Measurements from ENCODE around the gene SLC8A2.

SLC8A2 gene

GRCh38 chr19:47467914-47468313 is 3.8 kb downstream of the SLC8A2 start:
- no peak overlapping the region for H2AFZ ChIP-seq
- TF ChIP-seq CTCF (IDR thresholded peaks at IDR 0.05) = no peak
- H3K9me3 ChIP-seq (ENCODE audit: control insufficient read depth, low read length) = no peaks in the 10 kb centered on the region
- H3K4me3 ChIP-seq (ENCODE audit: low read depth, low read length) = no peak overlapping the region
- H3K79me2 ChIP-seq = no peaks in the 10 kb centered on the region
- H3K9ac ChIP-seq = no peak overlapping the region
- peaks cover 5% of the 10 kb centered on the region for H3K4me1 ChIP-seq
- H3K4me2 ChIP-seq (ENCODE audit: low read length) = no peak overlapping the region
- no peaks in the 10 kb centered on the region for H3K36me3 ChIP-seq (ENCODE audit: control insufficient read depth, insufficient read depth, low read length)
- no peak overlapping the region for H3K27ac ChIP-seq
- no peaks in the 10 kb centered on the region for H3K27me3 ChIP-seq (ENCODE audit: control insufficient read depth, insufficient read depth, low read length)

- H3K79me2 ChIP-seq = no peaks in the 10 kb centered on the region
- H3K9me3 ChIP-seq (ENCODE audit: control insufficient read depth, low read length) = no peaks in the 10 kb centered on the region
- no peak overlapping the region for H3K4me2 ChIP-seq (ENCODE audit: low read length)
- H2AFZ ChIP-seq = no peak overlapping the region
- H3K27me3 ChIP-seq (ENCODE audit: control insufficient read depth, insufficient read depth, low read length) = no peaks in the 10 kb centered on the region
- peaks cover 2% of the 10 kb centered on the region for H3K4me1 ChIP-seq
- H3K27ac ChIP-seq = no peak overlapping the region
- no peaks in the 10 kb centered on the region for H3K36me3 ChIP-seq (ENCODE audit: control insufficient read depth, insufficient read depth, low read length)
- H3K4me3 ChIP-seq (ENCODE audit: low read depth, low read length) = no peak overlapping the region
- no peak overlapping the region for H3K9ac ChIP-seq
- TF ChIP-seq CTCF (IDR thresholded peaks at IDR 0.05) = no peak
Observed at GRCh38 chr19:47465957-47466356, 5.7 kb downstream of the SLC8A2 start.

GRCh38 chr19:47464675-47465419 is 6.8 kb downstream of the SLC8A2 start:
- Histone ChIP-seq H2AFZ (no peak overlapping the region), H3K36me3 (ENCODE audit: control insufficient read depth, insufficient read depth, low read length) (no peaks in the 10 kb centered on the region), H3K9me3 (ENCODE audit: control insufficient read depth, low read length) (no peaks in the 10 kb centered on the region), H3K9ac (no peak overlapping the region), H3K27me3 (ENCODE audit: control insufficient read depth, insufficient read depth, low read length) (no peaks in the 10 kb centered on the region), H3K27ac (no peak overlapping the region), H3K4me2 (ENCODE audit: low read length) (no peak overlapping the region), H3K4me1 (no peaks in the 10 kb centered on the region), H3K4me3 (ENCODE audit: low read depth, low read length) (no peak overlapping the region), H3K79me2 (no peaks in the 10 kb centered on the region)
- TF ChIP-seq CTCF (IDR thresholded peaks at IDR 0.05) = no peak

- no peak for TF ChIP-seq CTCF (IDR thresholded peaks at IDR 0.05)
- Histone ChIP-seq H3K4me3 (ENCODE audit: low read depth, low read length) (no peak overlapping the region), H3K27ac (no peak overlapping the region), H3K4me2 (ENCODE audit: low read length) (no peak overlapping the region), H3K27me3 (ENCODE audit: control insufficient read depth, insufficient read depth, low read length) (peaks cover 4% of the 10 kb centered on the region), H3K9ac (no peak overlapping the region), H3K79me2 (no peaks in the 10 kb centered on the region), H2AFZ (no peak overlapping the region), H3K9me3 (ENCODE audit: control insufficient read depth, low read length) (no peaks in the 10 kb centered on the region), H3K36me3 (ENCODE audit: control insufficient read depth, insufficient read depth, low read length) (no peaks in the 10 kb centered on the region), H3K4me1 (no peaks in the 10 kb centered on the region)
Observed at GRCh38 chr19:47461876-47462275, 9.8 kb downstream of the SLC8A2 start.

GRCh38 chr19:47459477-47459876 is 12.2 kb downstream of the SLC8A2 start:
- no peaks in the 10 kb centered on the region for H3K79me2 ChIP-seq
- H3K9ac ChIP-seq = no peak overlapping the region
- H2AFZ ChIP-seq = no peak overlapping the region
- no peak for TF ChIP-seq CTCF (IDR thresholded peaks at IDR 0.05)
- no peaks in the 10 kb centered on the region for H3K4me1 ChIP-seq
- no peaks in the 10 kb centered on the region for H3K36me3 ChIP-seq (ENCODE audit: control insufficient read depth, insufficient read depth, low read length)
- no peak overlapping the region for H3K27ac ChIP-seq
- H3K27me3 ChIP-seq (ENCODE audit: control insufficient read depth, insufficient read depth, low read length) = peaks cover 4% of the 10 kb centered on the region
- no peaks in the 10 kb centered on the region for H3K9me3 ChIP-seq (ENCODE audit: control insufficient read depth, low read length)
- no peak overlapping the region for H3K4me2 ChIP-seq (ENCODE audit: low read length)
- H3K4me3 ChIP-seq (ENCODE audit: low read depth, low read length) = no peak overlapping the region

Measured in parathyroid adenoma (tissue), 2 donors.